ENCODE results near the gene SLC4A9.
A peak's percentile ranks its signal among the peaks of the same experiment; 100 is the strongest.

Gene SLC4A9

GRCh38 chr5:140327589-140327988 lies 32.4 kb upstream of the SLC4A9 start:
- H3K27ac ChIP-seq (ENCODE audit: extremely low read depth, low read depth, low read length) = no peak overlapping the region
- CTCF ChIA-PET = interaction anchor here (0.7 to 3.2 kb wide), 7 partner anchors 18 to 87 kb away, joined by 3 to 19 read pairs (median 4); partner anchors contain the start of gene HBEGF
- peaks cover 0 to 7% of the 10 kb centered on the region in 2 experiments; a peak in 1 of 3 replicates for H3K36me3 ChIP-seq (ENCODE audit: control insufficient read depth in 2 of 2, insufficient read depth in 1 of 2, low read length in 2 of 2)
- POLR2A ChIA-PET = interaction anchor here (0.7 to 3.9 kb wide), 2 partner anchors 18 to 71 kb away, joined by 3 to 37 read pairs; partner anchors contain the start of gene HBEGF
- no peak overlapping the region for H3K4me3 ChIP-seq (ENCODE audit: low read depth, low read length)
- peaks cover 10% of the 10 kb centered on the region for H3K4me1 ChIP-seq (ENCODE audit: control insufficient read depth, insufficient read depth, low read length)
- no peaks in the 10 kb centered on the region for H3K9me3 ChIP-seq (ENCODE audit: control insufficient read depth, insufficient read depth, low read depth, low read length)
- TF ChIP-seq BCL11B (tag by site-specific recombination; IDR thresholded peaks at IDR 0.05; ENCODE audit: low read depth) (no peak), ZNF785 (tag by site-specific recombination; IDR thresholded peaks at IDR 0.05) (no peak), ZNF76 (tag by site-specific recombination; IDR thresholded peaks at IDR 0.05; ENCODE audit: borderline replicate concordance, low read depth) (no peak), ZNF138 (tag by site-specific recombination; IDR thresholded peaks at IDR 0.05; ENCODE audit: borderline replicate concordance) (no peak), ZEB2 (tag by site-specific recombination; IDR thresholded peaks at IDR 0.05) (0 out of 2 replicates have a peak, but pooled peaks have one; percentile 33), ZNF585B (tag by site-specific recombination; IDR thresholded peaks at IDR 0.05) (no peak), ZNF555 (tag by site-specific recombination; conservative IDR thresholded peaks at IDR 0.05) (no peak), ZNF394 (tag by site-specific recombination; IDR thresholded peaks at IDR 0.05; ENCODE audit: borderline replicate concordance) (no peak), ZNF768 (tag by site-specific recombination; IDR thresholded peaks at IDR 0.05) (no peak), TRIM28 (IDR thresholded peaks at IDR 0.05; ENCODE audit: borderline replicate concordance, low read length) (no peak), SETDB1 (IDR thresholded peaks at IDR 0.05; ENCODE audit: insufficient read length, low read length) (no peak), ZNF16 (tag by site-specific recombination; IDR thresholded peaks at IDR 0.05; ENCODE audit: low read depth) (no peak), ZNF274 (IDR thresholded peaks at IDR 0.05; ENCODE audit: low read length) (no peak), ZNF274 (tag by site-specific recombination; IDR thresholded peaks at IDR 0.05; ENCODE audit: borderline replicate concordance) (no peak), INSM2 (tag by site-specific recombination; IDR thresholded peaks at IDR 0.05) (0 out of 2 replicates have a peak, but pooled peaks have one; percentile 60), ZNF214 (tag by site-specific recombination; IDR thresholded peaks at IDR 0.05; ENCODE audit: borderline replicate concordance) (no peak), ZNF280D (tag by site-specific recombination; IDR thresholded peaks at IDR 0.05) (no peak), ZNF792 (tag by site-specific recombination; IDR thresholded peaks at IDR 0.05) (no peak)
- TF ChIP-seq, protein P1, sequence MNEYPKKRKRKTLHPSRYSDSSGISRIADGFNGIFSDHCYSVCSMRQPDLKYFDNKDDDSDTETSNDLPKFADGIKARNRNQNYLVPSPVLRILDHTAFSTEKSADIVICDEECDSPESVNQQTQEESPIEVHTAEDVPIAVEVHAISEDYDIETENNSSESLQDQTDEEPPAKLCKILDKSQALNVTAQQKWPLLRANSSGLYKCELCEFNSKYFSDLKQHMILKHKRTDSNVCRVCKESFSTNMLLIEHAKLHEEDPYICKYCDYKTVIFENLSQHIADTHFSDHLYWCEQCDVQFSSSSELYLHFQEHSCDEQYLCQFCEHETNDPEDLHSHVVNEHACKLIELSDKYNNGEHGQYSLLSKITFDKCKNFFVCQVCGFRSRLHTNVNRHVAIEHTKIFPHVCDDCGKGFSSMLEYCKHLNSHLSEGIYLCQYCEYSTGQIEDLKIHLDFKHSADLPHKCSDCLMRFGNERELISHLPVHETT (tag by site-specific recombination; IDR thresholded peaks at IDR 0.05) = no peak
- TF ChIP-seq, protein P2, sequence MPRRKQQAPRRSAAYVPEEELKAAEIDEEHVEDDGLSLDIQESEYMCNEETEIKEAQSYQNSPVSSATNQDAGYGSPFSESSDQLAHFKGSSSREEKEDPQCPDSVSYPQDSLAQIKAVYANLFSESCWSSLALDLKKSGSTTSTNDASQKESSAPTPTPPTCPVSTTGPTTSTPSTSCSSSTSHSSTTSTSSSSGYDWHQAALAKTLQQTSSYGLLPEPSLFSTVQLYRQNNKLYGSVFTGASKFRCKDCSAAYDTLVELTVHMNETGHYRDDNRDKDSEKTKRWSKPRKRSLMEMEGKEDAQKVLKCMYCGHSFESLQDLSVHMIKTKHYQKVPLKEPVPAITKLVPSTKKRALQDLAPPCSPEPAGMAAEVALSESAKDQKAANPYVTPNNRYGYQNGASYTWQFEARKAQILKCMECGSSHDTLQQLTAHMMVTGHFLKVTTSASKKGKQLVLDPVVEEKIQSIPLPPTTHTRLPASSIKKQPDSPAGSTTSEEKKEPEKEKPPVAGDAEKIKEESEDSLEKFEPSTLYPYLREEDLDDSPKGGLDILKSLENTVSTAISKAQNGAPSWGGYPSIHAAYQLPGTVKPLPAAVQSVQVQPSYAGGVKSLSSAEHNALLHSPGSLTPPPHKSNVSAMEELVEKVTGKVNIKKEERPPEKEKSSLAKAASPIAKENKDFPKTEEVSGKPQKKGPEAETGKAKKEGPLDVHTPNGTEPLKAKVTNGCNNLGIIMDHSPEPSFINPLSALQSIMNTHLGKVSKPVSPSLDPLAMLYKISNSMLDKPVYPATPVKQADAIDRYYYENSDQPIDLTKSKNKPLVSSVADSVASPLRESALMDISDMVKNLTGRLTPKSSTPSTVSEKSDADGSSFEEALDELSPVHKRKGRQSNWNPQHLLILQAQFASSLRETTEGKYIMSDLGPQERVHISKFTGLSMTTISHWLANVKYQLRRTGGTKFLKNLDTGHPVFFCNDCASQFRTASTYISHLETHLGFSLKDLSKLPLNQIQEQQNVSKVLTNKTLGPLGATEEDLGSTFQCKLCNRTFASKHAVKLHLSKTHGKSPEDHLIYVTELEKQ (tag by site-specific recombination; IDR thresholded peaks at IDR 0.05; ENCODE audit: borderline replicate concordance) = peak; percentile 42; the same call in 1 of the 2 replicates
- TF ChIP-seq, protein P3, sequence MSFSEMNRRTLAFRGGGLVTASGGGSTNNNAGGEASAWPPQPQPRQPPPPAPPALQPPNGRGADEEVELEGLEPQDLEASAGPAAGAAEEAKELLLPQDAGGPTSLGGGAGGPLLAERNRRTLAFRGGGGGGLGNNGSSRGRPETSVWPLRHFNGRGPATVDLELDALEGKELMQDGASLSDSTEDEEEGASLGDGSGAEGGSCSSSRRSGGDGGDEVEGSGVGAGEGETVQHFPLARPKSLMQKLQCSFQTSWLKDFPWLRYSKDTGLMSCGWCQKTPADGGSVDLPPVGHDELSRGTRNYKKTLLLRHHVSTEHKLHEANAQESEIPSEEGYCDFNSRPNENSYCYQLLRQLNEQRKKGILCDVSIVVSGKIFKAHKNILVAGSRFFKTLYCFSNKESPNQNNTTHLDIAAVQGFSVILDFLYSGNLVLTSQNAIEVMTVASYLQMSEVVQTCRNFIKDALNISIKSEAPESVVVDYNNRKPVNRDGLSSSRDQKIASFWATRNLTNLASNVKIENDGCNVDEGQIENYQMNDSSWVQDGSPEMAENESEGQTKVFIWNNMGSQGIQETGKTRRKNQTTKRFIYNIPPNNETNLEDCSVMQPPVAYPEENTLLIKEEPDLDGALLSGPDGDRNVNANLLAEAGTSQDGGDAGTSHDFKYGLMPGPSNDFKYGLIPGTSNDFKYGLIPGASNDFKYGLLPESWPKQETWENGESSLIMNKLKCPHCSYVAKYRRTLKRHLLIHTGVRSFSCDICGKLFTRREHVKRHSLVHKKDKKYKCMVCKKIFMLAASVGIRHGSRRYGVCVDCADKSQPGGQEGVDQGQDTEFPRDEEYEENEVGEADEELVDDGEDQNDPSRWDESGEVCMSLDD (tag by site-specific recombination; IDR thresholded peaks at IDR 0.05) = no peak
- TF ChIP-seq, protein P4, sequence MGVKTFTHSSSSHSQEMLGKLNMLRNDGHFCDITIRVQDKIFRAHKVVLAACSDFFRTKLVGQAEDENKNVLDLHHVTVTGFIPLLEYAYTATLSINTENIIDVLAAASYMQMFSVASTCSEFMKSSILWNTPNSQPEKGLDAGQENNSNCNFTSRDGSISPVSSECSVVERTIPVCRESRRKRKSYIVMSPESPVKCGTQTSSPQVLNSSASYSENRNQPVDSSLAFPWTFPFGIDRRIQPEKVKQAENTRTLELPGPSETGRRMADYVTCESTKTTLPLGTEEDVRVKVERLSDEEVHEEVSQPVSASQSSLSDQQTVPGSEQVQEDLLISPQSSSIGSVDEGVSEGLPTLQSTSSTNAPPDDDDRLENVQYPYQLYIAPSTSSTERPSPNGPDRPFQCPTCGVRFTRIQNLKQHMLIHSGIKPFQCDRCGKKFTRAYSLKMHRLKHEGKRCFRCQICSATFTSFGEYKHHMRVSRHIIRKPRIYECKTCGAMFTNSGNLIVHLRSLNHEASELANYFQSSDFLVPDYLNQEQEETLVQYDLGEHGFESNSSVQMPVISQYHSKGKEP (tag by site-specific recombination; IDR thresholded peaks at IDR 0.05) = peak; percentile 49; the same call in 1 of the 2 replicates
